AG04449 (cell line): ENCODE measurements around the gene SNX10.

Experiments used
- CTCF ChIA-PET: fragments of 350-600 bp; formaldehyde crosslinking; extraction: SDS; loops from one replicate; lab custom pipeline; 2021; ENCODE audit warnings: antibody characterized with exemption; lab: Yijun Ruan, JAX
- POLR2A ChIA-PET: fragments of 400-600, 350-600 bp; formaldehyde crosslinking; extraction: SDS; loops from one replicate; lab custom pipeline; 2020; ENCODE audit warnings: antibody characterized with exemption, inconsistent platforms; lab: Yijun Ruan, JAX
- DNase-seq: peaks from one replicate; pipeline ENCODE4 v3.0.0-alpha.2; 2010; ENCODE audit warnings: low read depth, low spot score
- H3K4me3 ChIP-seq: 2 replicates; pipeline ENCODE4 v1.5.1; 2011; ENCODE audit warnings: low read depth, mild to moderate bottlenecking, control low read depth, low read length
- TF ChIP-seq, protein P1 (sequence below): IDR thresholded peaks from one replicate; pipeline ENCODE4 v1.5.1; 2011; ENCODE audit warnings: mild to moderate bottlenecking, moderate library complexity, low read length, control low read depth, inconsistent platforms; ENCODE audit not compliant: insufficient read depth; ENCODE audit errors: missing control alignments

The SNX10 gene

DNA sequence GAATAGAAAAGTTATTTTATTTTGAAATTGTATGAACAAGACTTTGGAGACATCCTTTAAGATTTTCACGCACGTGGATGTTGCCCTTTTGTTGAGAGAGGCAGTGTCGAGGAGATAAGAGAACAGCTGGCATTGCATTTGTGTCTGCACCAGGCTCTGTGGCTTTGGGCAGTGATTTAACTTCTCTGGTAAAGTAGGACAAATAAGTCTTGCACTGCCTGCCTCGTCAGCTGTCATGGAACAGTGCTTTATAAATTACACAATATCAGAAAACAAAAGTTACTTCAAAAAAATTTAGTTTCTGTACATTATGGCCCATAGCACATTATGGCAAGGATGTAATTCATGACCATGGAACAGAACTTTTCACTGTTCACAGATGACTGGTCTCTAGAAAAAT, 20.1 kb downstream of the SNX10 start:
- ChIA-PET POLR2A (no interaction called here), CTCF (no interaction called here)
- no peak for DNase-seq
- TF ChIP-seq, protein P1, sequence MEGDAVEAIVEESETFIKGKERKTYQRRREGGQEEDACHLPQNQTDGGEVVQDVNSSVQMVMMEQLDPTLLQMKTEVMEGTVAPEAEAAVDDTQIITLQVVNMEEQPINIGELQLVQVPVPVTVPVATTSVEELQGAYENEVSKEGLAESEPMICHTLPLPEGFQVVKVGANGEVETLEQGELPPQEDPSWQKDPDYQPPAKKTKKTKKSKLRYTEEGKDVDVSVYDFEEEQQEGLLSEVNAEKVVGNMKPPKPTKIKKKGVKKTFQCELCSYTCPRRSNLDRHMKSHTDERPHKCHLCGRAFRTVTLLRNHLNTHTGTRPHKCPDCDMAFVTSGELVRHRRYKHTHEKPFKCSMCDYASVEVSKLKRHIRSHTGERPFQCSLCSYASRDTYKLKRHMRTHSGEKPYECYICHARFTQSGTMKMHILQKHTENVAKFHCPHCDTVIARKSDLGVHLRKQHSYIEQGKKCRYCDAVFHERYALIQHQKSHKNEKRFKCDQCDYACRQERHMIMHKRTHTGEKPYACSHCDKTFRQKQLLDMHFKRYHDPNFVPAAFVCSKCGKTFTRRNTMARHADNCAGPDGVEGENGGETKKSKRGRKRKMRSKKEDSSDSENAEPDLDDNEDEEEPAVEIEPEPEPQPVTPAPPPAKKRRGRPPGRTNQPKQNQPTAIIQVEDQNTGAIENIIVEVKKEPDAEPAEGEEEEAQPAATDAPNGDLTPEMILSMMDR = no peak
- H3K4me3 ChIP-seq = no peak overlapping the region

DNA sequence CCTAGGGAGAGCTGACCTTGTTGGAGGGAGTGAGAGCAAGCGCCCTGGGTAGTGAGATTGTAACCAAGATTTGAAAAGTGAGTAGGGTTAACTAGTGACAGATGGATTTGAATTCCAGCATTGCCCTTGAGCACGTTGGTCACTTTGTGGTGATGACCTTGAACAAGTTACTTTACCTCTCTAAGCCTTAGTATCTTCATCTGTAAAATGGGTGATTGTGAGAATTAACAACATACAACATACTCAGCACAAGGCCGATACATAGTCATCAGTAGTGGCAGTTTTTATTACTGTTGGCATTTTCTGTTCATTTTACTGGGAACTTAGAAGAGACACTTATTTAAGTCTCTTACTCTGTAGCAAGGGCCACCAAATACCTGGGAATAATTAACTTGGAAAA, 25.5 kb downstream of the SNX10 start:
- H3K4me3 ChIP-seq = no peak overlapping the region
- CTCF ChIA-PET = no interaction called here
- TF ChIP-seq, protein P1 = no peak
- POLR2A ChIA-PET = no interaction called here
- no peak for DNase-seq

DNA sequence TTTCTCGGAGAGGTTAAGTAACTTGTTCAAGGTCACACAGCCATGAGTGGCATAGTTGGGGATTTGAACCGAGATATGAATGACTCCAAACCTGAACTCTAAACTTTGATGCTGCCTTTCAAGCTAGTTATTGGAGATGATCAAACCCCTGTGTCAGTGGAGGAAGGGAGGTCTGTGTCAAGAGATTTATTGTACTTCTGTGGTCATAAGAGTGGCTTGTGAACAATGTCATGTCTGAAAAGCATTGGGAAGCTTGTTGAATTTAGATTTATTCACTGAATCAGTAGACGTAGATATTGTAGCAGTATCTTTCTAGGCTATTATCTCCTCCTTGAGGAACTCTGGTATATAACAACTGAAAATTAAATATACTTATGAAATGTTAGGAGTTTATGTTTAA, 27.3 kb downstream of the SNX10 start:
- ChIA-PET POLR2A (no interaction called here), CTCF (interaction anchor here (1.2 to 1.9 kb wide), 3 partner anchors 226 to 240 kb away, joined by 3 to 9 read pairs (median 3); no protein-coding TSS in a partner anchor)
- no peak for DNase-seq
- TF ChIP-seq, protein P1 = no peak
- H3K4me3 ChIP-seq = no peak overlapping the region

DNA sequence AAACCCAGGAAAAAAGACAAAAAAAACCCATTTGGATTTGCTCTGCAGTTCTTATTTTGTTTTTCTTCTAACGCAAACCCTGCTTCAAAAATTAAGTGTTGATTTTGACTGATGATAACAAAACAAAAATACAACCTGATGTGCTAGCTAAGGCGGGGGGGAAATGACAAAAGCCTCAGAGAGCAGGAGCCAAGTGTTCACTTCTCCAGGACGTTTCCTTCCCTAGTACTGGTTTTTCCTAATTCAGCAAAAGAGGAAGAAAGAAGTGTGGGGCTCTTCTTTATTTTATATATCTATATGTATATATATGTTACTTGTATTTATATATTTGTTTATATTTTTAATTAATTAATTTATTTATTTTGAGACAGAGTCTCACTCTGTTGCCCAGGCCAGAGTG, 28.0 kb downstream of the SNX10 start:
- DNase-seq = no peak
- TF ChIP-seq, protein P1 = no peak
- POLR2A ChIA-PET = no interaction called here
- H3K4me3 ChIP-seq = no peak overlapping the region
- CTCF ChIA-PET = interaction anchor here (1.2 to 1.9 kb wide), 2 partner anchors 227 to 230 kb away, joined by 3 to 9 read pairs; no protein-coding TSS in a partner anchor

DNA sequence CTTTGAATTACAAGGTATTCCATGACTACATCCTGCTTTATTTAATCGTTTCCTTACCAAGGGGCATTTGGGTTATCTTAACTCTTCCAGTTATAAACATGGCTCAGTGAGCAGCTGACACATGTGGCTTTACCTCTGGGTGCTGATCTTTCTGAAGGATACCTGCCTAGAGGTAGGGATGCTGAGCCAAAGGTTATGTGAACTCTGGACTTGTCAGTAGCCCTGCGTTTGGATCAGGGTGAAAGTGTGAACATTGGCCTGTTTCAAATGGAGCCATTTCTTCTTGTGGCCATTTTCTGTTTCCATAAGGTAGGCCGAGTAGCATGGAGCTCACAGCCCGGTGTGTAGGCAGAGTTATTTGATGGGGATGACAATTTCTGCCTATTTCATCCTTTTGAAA, 29.2 kb downstream of the SNX10 start:
- no peak for DNase-seq
- H3K4me3 ChIP-seq = no peak overlapping the region
- POLR2A ChIA-PET = no interaction called here
- TF ChIP-seq, protein P1 = no peak
- CTCF ChIA-PET = no interaction called here

DNA sequence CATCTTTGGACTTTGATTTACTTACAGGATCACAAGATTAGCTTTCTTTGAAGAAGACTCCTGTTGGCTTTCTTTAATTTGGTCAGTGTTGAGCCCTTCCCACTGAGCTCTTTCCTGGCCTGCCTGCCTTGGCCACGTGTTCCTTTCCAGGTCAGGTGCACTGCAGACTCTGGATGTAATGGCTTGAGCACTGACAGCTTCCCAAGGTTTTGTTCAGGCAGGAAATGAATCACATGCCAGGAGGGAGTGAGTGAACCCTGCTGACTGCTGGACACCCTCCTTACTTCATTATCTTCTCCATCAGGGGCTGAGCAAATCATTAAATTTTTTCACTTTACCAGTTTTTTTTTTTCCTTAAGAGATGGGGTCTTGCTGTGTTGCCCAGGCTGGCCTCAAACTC, 29.8 kb downstream of the SNX10 start:
- ChIA-PET POLR2A (no interaction called here), CTCF (no interaction called here)
- DNase-seq = no peak

More for the DNA sequence above, 29.8 kb downstream of the SNX10 start:
- TF ChIP-seq, protein P1 = no peak
- no peak overlapping the region for H3K4me3 ChIP-seq
